Measurements from ENCODE around the gene UGT1A9. TPM values are rescaled to one million over a fixed set of nuclear protein-coding genes. Genes with fewer than 3 reads are reported as not detected.
"Not testable (repeated sequence)": the region's sequence is repeated elsewhere in the genome, so short reads cannot be mapped to it uniquely, and the experiment has no call there.

Gene UGT1A9
- total RNA-seq, 1 donor = not detected

DNA sequence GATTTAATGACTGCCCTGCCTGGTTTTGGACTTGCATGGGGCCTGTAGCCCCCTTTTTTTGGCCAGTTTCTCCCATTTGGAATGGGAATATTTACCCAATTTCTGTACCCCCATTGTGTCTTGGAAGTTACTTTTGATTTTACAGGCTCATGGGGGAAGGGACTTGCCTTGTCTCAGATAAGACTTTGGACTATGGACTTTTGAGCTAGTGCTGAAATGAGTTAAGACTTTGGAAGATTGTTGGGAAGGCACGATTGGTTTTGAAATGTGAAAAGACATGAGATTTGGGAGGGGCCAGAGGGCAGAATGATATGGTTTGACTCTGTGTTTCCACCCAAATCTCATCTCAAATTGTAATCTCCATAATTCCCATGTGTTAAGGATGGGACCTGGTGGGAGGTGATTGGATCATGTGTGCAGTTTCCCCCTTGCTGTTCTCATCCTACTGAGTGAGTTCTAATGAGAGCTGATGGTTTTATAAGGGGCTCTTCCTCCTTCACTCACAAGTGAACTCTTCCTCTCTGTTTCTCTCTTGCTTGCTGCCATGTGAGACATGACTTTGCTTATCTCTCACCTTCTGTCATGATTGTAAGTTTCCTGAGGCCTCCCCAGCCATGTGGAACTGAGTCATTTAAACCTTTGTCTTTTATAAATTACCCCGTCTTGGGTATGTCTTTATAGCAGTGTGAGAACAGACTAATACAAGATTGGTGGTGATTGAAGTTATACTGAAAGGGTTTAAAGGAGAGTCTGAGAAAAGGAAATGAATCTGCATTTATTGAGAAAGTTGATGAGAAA, 79.7 kb downstream of the UGT1A9 start:
- H3K27me3 ChIP-seq (ENCODE audit: insufficient read depth, low read length); H3K4me1 ChIP-seq (ENCODE audit: insufficient read depth, low read length); H3K9me3 ChIP-seq (ENCODE audit: low read depth, low read length); H3K4me3 ChIP-seq (ENCODE audit: low read length): not testable (repeated sequence)

DNA sequence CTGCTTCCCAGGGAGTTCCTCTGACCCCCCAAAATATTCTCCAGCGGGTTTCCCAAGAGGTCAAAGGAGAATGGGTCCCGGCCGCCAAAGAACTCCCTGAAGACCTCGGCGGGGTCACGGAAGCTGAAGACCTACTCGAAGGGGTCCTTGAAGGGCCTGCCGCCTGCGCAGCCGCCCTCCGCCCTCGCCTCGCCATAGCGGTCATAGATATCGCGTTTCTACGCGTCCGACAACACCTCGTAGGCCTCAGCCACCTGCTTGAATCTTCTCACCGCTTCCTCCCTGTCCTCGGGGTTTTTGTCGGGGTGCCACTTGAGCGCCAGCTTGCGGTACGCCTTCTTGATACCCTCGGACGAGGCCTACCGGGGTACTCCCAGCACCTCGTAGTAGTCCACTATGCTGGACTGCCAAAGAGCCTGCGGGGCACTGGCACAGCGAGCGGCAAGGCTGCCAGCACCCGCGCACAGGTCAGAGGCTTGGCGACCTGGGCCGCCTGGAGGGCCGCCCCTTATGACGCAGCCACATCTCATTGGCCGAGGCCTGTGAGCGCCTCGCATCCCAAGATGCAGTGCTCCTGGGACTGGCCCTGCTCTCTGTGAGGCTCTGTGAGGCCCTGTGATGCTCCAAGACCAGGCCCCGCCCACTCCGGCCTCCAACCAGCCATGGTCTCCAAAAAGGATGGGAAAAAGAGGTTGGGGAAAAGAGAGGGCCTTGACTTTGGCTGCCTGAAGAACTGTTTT, 83.3 kb downstream of the UGT1A9 start:
- no peaks in the 10 kb centered on the region for H3K27me3 ChIP-seq (ENCODE audit: insufficient read depth, low read length)
- no peaks in the 10 kb centered on the region for H3K9me3 ChIP-seq (ENCODE audit: low read depth, low read length)
- no peaks in the 10 kb centered on the region for H3K4me1 ChIP-seq (ENCODE audit: insufficient read depth, low read length)
- H3K4me3 ChIP-seq (ENCODE audit: low read length) = no peak overlapping the region

DNA sequence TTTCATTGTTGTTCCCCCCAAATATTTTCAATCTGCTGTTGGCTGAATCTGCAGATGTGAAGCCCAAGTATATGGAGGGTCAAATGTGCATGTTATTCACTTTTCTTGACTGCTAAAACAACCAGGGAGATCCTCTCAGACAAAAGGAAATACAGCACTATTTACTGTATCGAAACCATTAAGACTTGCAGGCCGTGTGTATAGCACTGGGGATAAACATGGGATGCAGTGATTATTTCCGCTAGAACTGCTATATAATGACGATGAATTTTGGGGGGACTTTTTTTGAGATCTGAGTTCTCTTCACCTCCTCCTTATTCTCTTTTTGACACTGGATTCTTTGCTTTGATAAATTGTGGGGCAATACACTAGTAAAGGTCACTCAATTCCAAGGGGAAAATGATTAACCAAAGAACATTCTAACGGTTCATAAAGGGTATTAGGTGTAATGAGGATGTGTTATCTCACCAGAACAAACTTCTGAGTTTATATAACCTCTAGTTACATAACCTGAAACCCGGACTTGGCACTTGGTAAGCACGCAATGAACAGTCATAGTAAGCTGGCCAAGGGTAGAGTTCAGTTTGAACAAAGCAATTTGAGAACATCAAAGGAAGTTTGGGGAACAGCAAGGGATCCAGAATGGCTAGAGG, 84.9 kb downstream of the UGT1A9 start:
- no peak overlapping the region for H3K4me3 ChIP-seq (ENCODE audit: low read length)
- H3K4me1 ChIP-seq (ENCODE audit: insufficient read depth, low read length) = no peaks in the 10 kb centered on the region
- H3K27me3 ChIP-seq (ENCODE audit: insufficient read depth, low read length) = no peaks in the 10 kb centered on the region
- H3K9me3 ChIP-seq (ENCODE audit: low read depth, low read length) = no peaks in the 10 kb centered on the region

DNA sequence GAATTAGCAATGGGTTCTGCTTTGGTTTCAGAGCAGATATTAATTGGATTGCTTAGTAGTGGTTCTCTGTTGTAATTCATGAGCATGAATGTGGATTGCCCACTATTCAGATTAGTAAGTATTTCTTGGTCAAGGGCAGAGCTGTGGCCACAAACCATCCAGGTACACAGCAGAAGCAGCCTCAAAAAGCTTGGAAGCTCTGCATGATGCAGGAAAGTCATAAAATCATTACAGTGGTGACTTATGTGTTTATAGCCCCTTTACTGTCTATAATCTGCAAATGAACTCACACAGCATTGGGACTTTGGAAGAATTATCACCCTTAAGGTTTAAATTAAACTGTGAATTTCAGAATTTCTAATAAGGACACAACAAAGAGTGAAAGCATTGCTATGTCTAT, 86.4 kb downstream of the UGT1A9 start:
- Histone ChIP-seq H3K4me3 (ENCODE audit: low read length) (no peak overlapping the region), H3K27me3 (ENCODE audit: insufficient read depth, low read length) (no peaks in the 10 kb centered on the region), H3K9me3 (ENCODE audit: low read depth, low read length) (no peaks in the 10 kb centered on the region), H3K4me1 (ENCODE audit: insufficient read depth, low read length) (no peaks in the 10 kb centered on the region)

DNA sequence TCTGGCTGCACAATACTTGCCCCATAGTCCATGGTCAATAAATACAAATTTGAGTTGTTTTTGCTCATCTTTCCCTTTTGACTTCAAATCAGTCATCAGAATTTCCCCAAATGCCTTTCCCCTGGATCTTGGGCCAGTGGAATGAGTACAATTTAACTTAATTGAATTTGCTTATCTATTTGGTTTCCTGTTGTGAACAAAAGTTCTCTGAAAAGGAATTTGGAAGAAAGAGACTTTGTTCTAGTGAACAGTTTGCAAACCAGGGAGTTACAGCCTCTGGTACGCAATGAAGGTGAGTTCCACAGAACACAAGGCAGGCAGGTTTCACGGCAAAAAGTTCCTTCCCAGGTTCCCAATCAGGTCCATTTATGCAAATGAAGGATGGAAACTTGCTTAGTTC, 87.2 kb downstream of the UGT1A9 start:
- H3K9me3 ChIP-seq (ENCODE audit: low read depth, low read length) = no peaks in the 10 kb centered on the region
- H3K27me3 ChIP-seq (ENCODE audit: insufficient read depth, low read length) = no peaks in the 10 kb centered on the region
- no peak overlapping the region for H3K4me3 ChIP-seq (ENCODE audit: low read length)
- no peaks in the 10 kb centered on the region for H3K4me1 ChIP-seq (ENCODE audit: insufficient read depth, low read length)

DNA sequence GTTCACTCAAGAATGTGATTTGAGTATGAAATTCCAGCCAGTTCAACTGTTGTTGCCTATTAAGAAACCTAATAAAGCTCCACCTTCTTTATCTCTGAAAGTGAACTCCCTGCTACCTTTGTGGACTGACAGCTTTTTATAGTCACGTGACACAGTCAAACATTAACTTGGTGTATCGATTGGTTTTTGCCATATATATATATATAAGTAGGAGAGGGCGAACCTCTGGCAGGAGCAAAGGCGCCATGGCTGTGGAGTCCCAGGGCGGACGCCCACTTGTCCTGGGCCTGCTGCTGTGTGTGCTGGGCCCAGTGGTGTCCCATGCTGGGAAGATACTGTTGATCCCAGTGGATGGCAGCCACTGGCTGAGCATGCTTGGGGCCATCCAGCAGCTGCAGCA, 88.3 kb downstream of the UGT1A9 start, which contains the start of gene UGT1A1:
Gene UGT1A1 (plus strand): TSS at position 228 of the 400 bp plus-strand sequence. CDS start 18 bp downstream, at position 246.
- no peak within 1 kb of the TSS for H3K4me3 ChIP-seq (ENCODE audit: low read length)
- H3K27me3 ChIP-seq (ENCODE audit: insufficient read depth, low read length) = no peaks in the 10 kb centered on the region
- no peaks in the 10 kb centered on the region for H3K9me3 ChIP-seq (ENCODE audit: low read depth, low read length)
- no peaks in the 10 kb centered on the region for H3K4me1 ChIP-seq (ENCODE audit: insufficient read depth, low read length)

DNA sequence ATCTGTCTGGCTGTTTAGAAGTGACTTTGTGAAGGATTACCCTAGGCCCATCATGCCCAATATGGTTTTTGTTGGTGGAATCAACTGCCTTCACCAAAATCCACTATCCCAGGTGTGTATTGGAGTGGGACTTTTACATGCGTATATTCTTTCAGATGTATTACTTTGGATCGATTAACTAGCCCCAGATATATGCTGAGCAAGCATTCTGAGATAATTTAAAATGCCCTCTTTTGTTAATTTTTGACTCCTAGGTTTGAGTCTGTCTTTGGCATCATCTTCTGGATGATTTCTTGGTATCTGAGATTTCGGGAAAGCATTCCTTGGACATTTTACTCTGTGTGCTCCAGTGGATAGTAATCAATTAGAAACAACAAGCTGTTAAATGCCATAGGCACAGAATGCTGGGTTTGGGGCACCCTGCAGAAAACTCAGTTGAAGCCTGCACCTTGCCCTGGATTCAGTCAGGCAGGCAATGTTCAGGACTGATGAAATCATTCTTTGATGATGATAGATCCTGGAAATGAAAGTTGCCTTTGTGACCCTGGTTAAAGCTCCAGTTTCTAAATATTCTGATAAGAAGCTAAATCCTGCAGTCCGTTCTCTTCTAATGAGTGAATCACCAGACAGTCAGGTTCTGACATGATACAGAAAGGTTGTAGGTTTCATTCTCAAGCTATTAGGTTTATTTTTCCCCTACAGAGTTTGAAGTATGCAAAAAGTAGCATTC, 89.5 kb downstream of the UGT1A9 start:
- Histone ChIP-seq H3K4me3 (ENCODE audit: low read length) (no peak overlapping the region), H3K4me1 (ENCODE audit: insufficient read depth, low read length) (no peaks in the 10 kb centered on the region), H3K9me3 (ENCODE audit: low read depth, low read length) (no peaks in the 10 kb centered on the region), H3K27me3 (ENCODE audit: insufficient read depth, low read length) (no peaks in the 10 kb centered on the region)

DNA sequence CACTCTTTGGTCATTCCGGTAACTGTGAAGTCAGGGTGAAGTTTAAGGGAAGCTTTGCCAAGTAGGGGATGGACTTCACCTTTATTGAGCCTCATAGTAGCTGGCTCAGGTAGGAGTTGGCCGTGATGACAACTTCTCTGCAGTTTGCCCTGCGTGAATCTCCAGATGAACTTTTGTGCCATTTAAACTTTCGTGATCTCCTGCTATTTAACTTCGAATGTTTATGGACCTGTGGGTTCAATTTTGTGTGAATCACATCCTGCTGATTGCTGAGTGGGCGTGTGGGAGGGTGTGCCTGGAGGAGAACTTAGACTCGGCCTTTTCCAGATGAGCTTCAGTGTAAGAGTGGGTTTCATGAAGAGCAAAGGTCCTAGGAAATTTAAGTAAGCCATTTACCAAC, 92.6 kb downstream of the UGT1A9 start:
- Histone ChIP-seq H3K4me3 (ENCODE audit: low read length) (no peak overlapping the region), H3K27me3 (ENCODE audit: insufficient read depth, low read length) (peaks cover 2% of the 10 kb centered on the region), H3K9me3 (ENCODE audit: low read depth, low read length) (no peaks in the 10 kb centered on the region), H3K4me1 (ENCODE audit: insufficient read depth, low read length) (no peaks in the 10 kb centered on the region)

DNA sequence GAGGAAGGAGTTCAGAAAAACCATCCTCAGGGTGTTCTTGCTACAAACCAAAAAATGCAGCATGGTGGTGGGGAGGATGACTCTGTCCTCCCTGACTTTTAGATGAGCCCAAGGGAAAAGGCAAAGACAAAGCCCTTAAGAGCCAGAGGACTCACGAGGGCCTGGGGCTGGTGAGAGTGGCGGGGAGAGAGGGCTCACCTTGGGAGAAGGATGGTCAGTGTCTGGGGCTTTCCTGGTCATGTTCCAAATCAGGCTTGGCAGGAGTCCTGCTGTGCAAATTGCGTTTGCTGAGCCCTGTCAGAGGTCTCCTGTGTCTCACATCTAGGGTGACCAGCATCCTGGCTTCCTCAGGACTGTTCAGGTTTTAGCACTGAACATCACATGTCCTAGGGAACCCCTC, 93.1 kb downstream of the UGT1A9 start:
- Histone ChIP-seq H3K27me3 (ENCODE audit: insufficient read depth, low read length) (peaks cover 2% of the 10 kb centered on the region), H3K9me3 (ENCODE audit: low read depth, low read length) (no peaks in the 10 kb centered on the region), H3K4me1 (ENCODE audit: insufficient read depth, low read length) (no peaks in the 10 kb centered on the region), H3K4me3 (ENCODE audit: low read length) (no peak overlapping the region)

DNA sequence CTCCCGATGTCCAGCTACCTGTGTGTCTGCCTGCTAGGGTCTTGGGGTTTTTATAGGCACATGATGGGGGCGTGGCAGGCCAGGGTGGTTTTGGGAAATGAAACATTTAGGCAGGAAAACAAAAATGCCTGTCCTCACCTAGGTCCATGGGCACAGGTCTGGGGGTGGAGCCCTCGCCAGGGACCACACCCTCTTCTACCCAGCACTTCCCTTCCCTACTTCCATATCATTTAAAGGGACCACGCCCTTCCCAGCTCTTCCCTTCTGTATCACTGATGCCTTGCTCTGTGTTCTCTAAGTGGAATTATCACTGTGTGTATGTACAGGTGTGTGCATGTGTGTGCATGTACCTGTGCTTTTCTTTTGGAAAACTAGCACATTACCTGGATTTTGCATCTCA, 94.7 kb downstream of the UGT1A9 start:
- H3K27me3 ChIP-seq (ENCODE audit: insufficient read depth, low read length) = peaks cover 2% of the 10 kb centered on the region
- H3K9me3 ChIP-seq (ENCODE audit: low read depth, low read length) = no peaks in the 10 kb centered on the region
- H3K4me3 ChIP-seq (ENCODE audit: low read length) = no peak overlapping the region
- no peaks in the 10 kb centered on the region for H3K4me1 ChIP-seq (ENCODE audit: insufficient read depth, low read length)

DNA sequence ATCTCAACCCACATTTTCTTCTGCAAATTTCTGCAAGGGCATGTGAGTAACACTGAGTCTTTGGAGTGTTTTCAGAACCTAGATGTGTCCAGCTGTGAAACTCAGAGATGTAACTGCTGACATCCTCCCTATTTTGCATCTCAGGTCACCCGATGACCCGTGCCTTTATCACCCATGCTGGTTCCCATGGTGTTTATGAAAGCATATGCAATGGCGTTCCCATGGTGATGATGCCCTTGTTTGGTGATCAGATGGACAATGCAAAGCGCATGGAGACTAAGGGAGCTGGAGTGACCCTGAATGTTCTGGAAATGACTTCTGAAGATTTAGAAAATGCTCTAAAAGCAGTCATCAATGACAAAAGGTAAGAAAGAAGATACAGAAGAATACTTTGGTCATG, 96.4 kb downstream of the UGT1A9 start:
- Histone ChIP-seq H3K4me3 (ENCODE audit: low read length) (no peak overlapping the region), H3K4me1 (ENCODE audit: insufficient read depth, low read length) (no peaks in the 10 kb centered on the region), H3K9me3 (ENCODE audit: low read depth, low read length) (no peaks in the 10 kb centered on the region), H3K27me3 (ENCODE audit: insufficient read depth, low read length) (peaks cover 2% of the 10 kb centered on the region)

DNA sequence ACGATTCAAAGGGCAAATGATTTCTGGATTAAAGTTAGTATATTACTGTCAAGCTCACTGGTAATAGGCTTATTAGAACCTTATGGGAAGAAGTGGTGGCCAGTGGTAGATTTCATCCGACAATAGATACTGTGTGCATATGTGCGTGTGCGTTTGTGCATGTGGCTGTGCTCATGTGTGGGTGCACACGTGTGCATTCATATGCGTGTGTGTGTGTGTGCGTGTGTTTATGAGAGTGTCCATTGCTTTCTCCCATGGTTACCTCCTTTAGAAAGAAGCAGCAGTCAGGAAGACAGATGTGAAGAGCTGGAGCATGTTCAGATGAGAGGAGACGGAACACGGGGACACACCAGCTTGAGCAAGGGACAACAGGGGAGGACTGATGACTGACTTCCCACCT, 97.6 kb downstream of the UGT1A9 start:
- Histone ChIP-seq H3K4me1 (ENCODE audit: insufficient read depth, low read length) (no peaks in the 10 kb centered on the region), H3K4me3 (ENCODE audit: low read length) (no peak overlapping the region), H3K27me3 (ENCODE audit: insufficient read depth, low read length) (peaks cover 2% of the 10 kb centered on the region), H3K9me3 (ENCODE audit: low read depth, low read length) (no peaks in the 10 kb centered on the region)

DNA sequence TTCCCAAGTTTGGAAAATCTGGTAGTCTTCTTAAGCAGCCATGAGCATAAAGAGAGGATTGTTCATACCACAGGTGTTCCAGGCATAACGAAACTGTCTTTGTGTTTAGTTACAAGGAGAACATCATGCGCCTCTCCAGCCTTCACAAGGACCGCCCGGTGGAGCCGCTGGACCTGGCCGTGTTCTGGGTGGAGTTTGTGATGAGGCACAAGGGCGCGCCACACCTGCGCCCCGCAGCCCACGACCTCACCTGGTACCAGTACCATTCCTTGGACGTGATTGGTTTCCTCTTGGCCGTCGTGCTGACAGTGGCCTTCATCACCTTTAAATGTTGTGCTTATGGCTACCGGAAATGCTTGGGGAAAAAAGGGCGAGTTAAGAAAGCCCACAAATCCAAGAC, 100.5 kb downstream of the UGT1A9 start:
- no peak overlapping the region for H3K4me3 ChIP-seq (ENCODE audit: low read length)
- H3K9me3 ChIP-seq (ENCODE audit: low read depth, low read length) = no peaks in the 10 kb centered on the region
- H3K27me3 ChIP-seq (ENCODE audit: insufficient read depth, low read length) = peaks cover 2% of the 10 kb centered on the region
- H3K4me1 ChIP-seq (ENCODE audit: insufficient read depth, low read length) = no peaks in the 10 kb centered on the region

DNA sequence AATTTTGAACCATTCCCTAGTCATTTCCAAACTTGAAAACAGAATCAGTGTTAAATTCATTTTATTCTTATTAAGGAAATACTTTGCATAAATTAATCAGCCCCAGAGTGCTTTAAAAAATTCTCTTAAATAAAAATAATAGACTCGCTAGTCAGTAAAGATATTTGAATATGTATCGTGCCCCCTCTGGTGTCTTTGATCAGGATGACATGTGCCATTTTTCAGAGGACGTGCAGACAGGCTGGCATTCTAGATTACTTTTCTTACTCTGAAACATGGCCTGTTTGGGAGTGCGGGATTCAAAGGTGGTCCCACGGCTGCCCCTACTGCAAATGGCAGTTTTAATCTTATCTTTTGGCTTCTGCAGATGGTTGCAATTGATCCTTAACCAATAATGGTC, 100.9 kb downstream of the UGT1A9 start:
- Histone ChIP-seq H3K4me3 (ENCODE audit: low read length) (no peak overlapping the region), H3K4me1 (ENCODE audit: insufficient read depth, low read length) (no peaks in the 10 kb centered on the region), H3K9me3 (ENCODE audit: low read depth, low read length) (no peaks in the 10 kb centered on the region), H3K27me3 (ENCODE audit: insufficient read depth, low read length) (peaks cover 2% of the 10 kb centered on the region)

DNA sequence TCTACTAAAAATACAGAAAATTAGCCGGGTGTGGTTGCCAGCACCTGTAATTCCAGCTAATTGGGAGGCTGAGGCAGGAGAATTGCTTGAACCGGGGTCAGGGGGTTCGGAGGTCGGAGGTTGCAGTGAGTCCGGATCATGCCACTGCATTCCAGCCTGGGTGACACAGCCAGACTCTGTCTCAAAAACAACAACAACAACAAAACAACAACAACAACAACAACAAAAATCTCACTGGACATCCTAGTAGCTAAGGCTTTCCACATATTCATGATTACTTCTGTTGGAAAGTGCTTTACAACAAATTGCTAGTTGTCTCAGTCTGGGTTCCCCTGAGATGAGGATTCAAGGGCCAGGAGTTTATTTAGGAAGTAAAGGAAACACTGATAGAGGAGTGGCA, 102.2 kb downstream of the UGT1A9 start:
- Histone ChIP-seq H3K4me3 (ENCODE audit: low read length) (no peak overlapping the region), H3K9me3 (ENCODE audit: low read depth, low read length) (no peaks in the 10 kb centered on the region), H3K4me1 (ENCODE audit: insufficient read depth, low read length) (no peaks in the 10 kb centered on the region), H3K27me3 (ENCODE audit: insufficient read depth, low read length) (no peaks in the 10 kb centered on the region)

Measured in mononuclear cell (primary cell).